Mucosa of descending colon (tissue), 3 donors: Measurements from ENCODE around the gene NEBL. TPM values are rescaled to one million over a fixed set of nuclear protein-coding genes. Genes with fewer than 3 reads are reported as not detected.

ENCODE experiments used
- ATAC-seq: fragments of 200-7000 bp; cut with Tn5 transposase; one replicate; pipeline ENCODE4 v1.9.1; 2020; ENCODE audit warnings: mild to moderate bottlenecking, moderate library complexity
- DNase-seq, 3 donors: peaks; one replicate each; pipeline ENCODE4 v3.0.0-alpha.2; 2020
- H3K36me3 ChIP-seq: fragments of 200-600 bp; one replicate; pipeline ENCODE4 v1.8.0; 2021; ENCODE audit warnings: low read depth, mild to moderate bottlenecking
- H3K4me1 ChIP-seq: fragments of 200-600 bp; one replicate; pipeline ENCODE4 v1.8.0; 2021; ENCODE audit warnings: low read depth, mild to moderate bottlenecking
- H3K4me3 ChIP-seq: fragments of 200-600 bp; one replicate; pipeline ENCODE4 v1.8.0; 2021; ENCODE audit warnings: mild to moderate bottlenecking
- H3K9me3 ChIP-seq: fragments of 200-600 bp; one replicate; pipeline ENCODE4 v1.8.0; 2021; ENCODE audit warnings: mild to moderate bottlenecking
- CTCF ChIP-seq: fragments of 200-600 bp; IDR thresholded peaks from one replicate; pipeline ENCODE4 v1.8.0; 2022; ENCODE audit warnings: antibody characterized with exemption, mild to moderate bottlenecking
- intact Hi-C, 2 donors: fragments of 100-400 bp; cut with DNase I in 1 of 2; cut with micrococcal nuclease in 1 of 2; formaldehyde crosslinking; loops; one replicate each; pipeline versions ENCODE4 v1.11.0 to v1.11.1; 2022; cut with DNase I, micrococcal nuclease
- total RNA-seq, 3 donors: library from RNA; stranded (reverse); fragmentation: NEBNext Ultra II Directional in 2 of 3; extraction: Animal tissue kit (Norgen Biotek cat#: 25700) in 2 of 3; gene quantifications; one replicate each; pipeline versions ENCODE4 v1.2.1 to v1.2.4, GENCODE V29; 2021 to 2023
- donor health status: DM: no; HTN: no; CAD: no; lungs with moderate emphysema.
- donor health status: DM: no; HTN: no; CAD: no.
- donor health status: DM: no; HTN: yes; CAD: no.

Gene NEBL
- total RNA-seq, 3 donors from 2014 or later: 5.7 to 22.0 (median 14.7) TPM

- TF ChIP-seq CTCF: no peak
- DNase-seq: no peak
- no peaks in the 10 kb centered on the region for H3K36me3 ChIP-seq
- ATAC-seq: no peak
- no peaks in the 10 kb centered on the region for H3K9me3 ChIP-seq
- intact Hi-C loops: no loop called here
- H3K4me1 ChIP-seq: no peaks in the 10 kb centered on the region
- no peak overlapping the region for H3K4me3 ChIP-seq
These were observed 4.0 kb upstream of the NEBL start for GRCh38 chr10:20901110-20901509.

GRCh38 chr10:20898866-20899535 is 1.9 kb upstream of the NEBL start:
- no peaks in the 10 kb centered on the region for H3K4me1 ChIP-seq
- H3K36me3 ChIP-seq: no peaks in the 10 kb centered on the region
- no peak for TF ChIP-seq CTCF
- intact Hi-C loops: no loop called here
- DNase-seq (no peak), ATAC-seq (no peak)
- H3K4me3 ChIP-seq: no peak overlapping the region
- no peaks in the 10 kb centered on the region for H3K9me3 ChIP-seq

- DNase-seq (no peak), ATAC-seq (no peak)
- no peaks in the 10 kb centered on the region for H3K36me3 ChIP-seq
- H3K4me3 ChIP-seq: no peak overlapping the region
- H3K4me1 ChIP-seq: no peaks in the 10 kb centered on the region
- intact Hi-C loops: no loop called here
- no peaks in the 10 kb centered on the region for H3K9me3 ChIP-seq
- TF ChIP-seq CTCF: no peak
These were observed 3.8 kb downstream of the NEBL start for GRCh38 chr10:20893297-20893696.

- H3K36me3 ChIP-seq: no peaks in the 10 kb centered on the region
- no peaks in the 10 kb centered on the region for H3K9me3 ChIP-seq
- intact Hi-C loops: no loop called here
- no peak overlapping the region for H3K4me3 ChIP-seq
- no peak for TF ChIP-seq CTCF
- no peak for DNase-seq
- ATAC-seq: no peak
- H3K4me1 ChIP-seq: no peaks in the 10 kb centered on the region
These were observed 4.3 kb downstream of the NEBL start for GRCh38 chr10:20892796-20893195.

GRCh38 chr10:20892011-20892585 is 5.0 kb downstream of the NEBL start:
- no peak for TF ChIP-seq CTCF
- DNase-seq (no peak), ATAC-seq (no peak)
- Histone ChIP-seq H3K4me3 (no peak overlapping the region), H3K4me1 (no peaks in the 10 kb centered on the region), H3K36me3 (no peaks in the 10 kb centered on the region), H3K9me3 (no peaks in the 10 kb centered on the region)
- intact Hi-C loops: no loop called here
